Ovary (tissue), 9 donors: ENCODE measurements around the gene SPATA2L. TPM values are rescaled to one million over a fixed set of nuclear protein-coding genes. Genes with fewer than 3 reads are reported as not detected.

ENCODE experiments used
- DNase-seq, 5 donors: peaks; one replicate each; pipeline ENCODE4 v3.0.0-alpha.2; 2019 to 2020
- H3K27ac ChIP-seq, 2 donors: fragments of 200-600 bp; one replicate each; pipeline versions ENCODE4 v1.5.1 to v1.8.0; 2019 to 2022
- H3K27me3 ChIP-seq: fragments of 200-600 bp; one replicate; pipeline ENCODE4 v1.8.0; 2022
- H3K36me3 ChIP-seq: fragments of 200-600 bp; sonication (generic); one replicate; pipeline ENCODE4 v1.5.1; 2019
- H3K4me1 ChIP-seq: one replicate; pipeline ENCODE4 v1.8.1; 2013; ENCODE audit warnings: mild to moderate bottlenecking, moderate library complexity; ENCODE audit not compliant: insufficient read depth
- H3K4me3 ChIP-seq: fragments of 200-600 bp; sonication (generic); one replicate; pipeline ENCODE4 v1.5.1; 2017
- H3K9me3 ChIP-seq, 2 donors: fragments of 200-600 bp in 1 of 2; sonication (generic) in 1 of 2; one replicate each; pipeline versions ENCODE4 v1.5.1 to v1.8.1; 2013 to 2019; ENCODE audit warnings: mild to moderate bottlenecking in 1 of 2, moderate library complexity in 1 of 2
- CTCF ChIP-seq, 3 donors: fragments of 450-650 bp in 2 of 3; fragments of 200-600 bp in 1 of 3; IDR thresholded peaks; one replicate each; pipeline versions ENCODE4 v1.5.1 to v1.8.0; 2016 to 2022; ENCODE audit warnings: antibody characterized with exemption in 3 of 3, mild to moderate bottlenecking in 1 of 3
- EP300 ChIP-seq: sonication (generic); formaldehyde crosslinking; IDR thresholded peaks from one replicate; pipeline ENCODE4 v1.6.1; 2017; ENCODE audit warnings: antibody characterized with exemption
- POLR2A ChIP-seq: fragments of 450-650 bp; IDR thresholded peaks from one replicate; pipeline ENCODE4 v1.6.1; 2017; ENCODE audit warnings: antibody characterized with exemption, mild to moderate bottlenecking, moderate library complexity
- WGBS, 3 donors: extraction: QIAGEN DNeasy Blood & Tissue Kit in 1 of 3; methylation state at CpG; one replicate each; pipeline versions ENCODE4 v1.1.5 to v1.1.7; 2013 to 2017; 5-methylcytosine and 5-hydroxymethylcytosine counted together
- intact Hi-C, 4 donors: fragments of 100-400 bp; cut with DNase I; formaldehyde crosslinking; loops; one replicate each; pipeline versions ENCODE4 v1.11.0 to v1.15.1; 2022 to 2023
- polyA plus RNA-seq, 2 donors: library from polyadenylated mRNA; stranded (reverse); fragments of 200-250 nt in 1 of 2; fragments of 350-450 nt in 1 of 2; fragmentation: Illumina TruSeq in 1 of 2; extraction: RNeasy Lipid Tissue Mini Kit (QIAGEN cat#74804) in 1 of 2; gene quantifications; one replicate each; pipeline ENCODE4 v1.2.3, GENCODE V29; 2013 to 2014
- total RNA-seq, 7 donors: library from RNA; depleted of rRNA in 2 of 7; stranded (reverse); fragments of >200 nt in 2 of 7; fragmentation: NEBNext Ultra II Directional in 3 of 7; extraction: Animal tissue kit (Norgen Biotek cat#: 25700) in 3 of 7; gene quantifications; one replicate each; pipeline versions ENCODE4 v1.1.0 to v1.2.4, GENCODE V29; 2016 to 2023
- donor health status: DM: no; HTN: no; CAD: no; lungs with moderate emphysema.
- donor health status: DM: no; HTN: no; CAD: no.
- donor health status: Bipolar disorder and iron deficiency.
- donor health status: DM: yes; HTN: yes; CAD: no.
- donor health status: DM: no; HTN: no; CAD: no.
- donor health status: DM: yes; HTN: yes; CAD: no.

SPATA2L gene
- total and polyA plus RNA-seq, 9 donors = 0.42 to 29.8 (median 5.2) TPM

DNA sequence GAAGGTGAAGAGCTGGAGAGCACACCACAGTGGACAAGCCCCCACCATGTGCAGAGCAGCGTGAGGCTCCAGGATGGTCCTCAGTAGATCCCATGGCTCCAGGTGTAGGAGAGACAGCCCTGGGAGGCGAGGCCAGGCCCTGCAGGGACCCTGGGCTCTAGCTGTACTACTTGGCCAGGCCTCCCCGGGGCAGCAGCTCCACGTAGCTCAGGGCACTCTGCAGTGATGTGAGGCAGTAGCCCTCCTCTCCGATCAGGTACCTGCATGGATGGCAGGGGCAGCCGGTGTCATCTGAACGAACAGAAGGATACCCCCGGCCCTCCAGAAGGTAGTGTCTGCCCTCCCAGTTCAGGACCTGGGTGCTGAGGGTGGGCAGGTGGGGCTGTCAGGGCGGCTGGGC lies 6.2 kb upstream of the SPATA2L start:
- intact Hi-C loops = loop anchor here in 3 of 4 donors (5.0 to 10.0 kb wide), 3 partner anchors 87 to 155 kb away; no protein-coding TSS in a partner anchor
- Histone ChIP-seq H3K4me1 (peaks cover 3% of the 10 kb centered on the region), H3K27ac (no peak overlapping the region), H3K9me3 (no peaks in the 10 kb centered on the region), H3K36me3 (no peaks in the 10 kb centered on the region), H3K4me3 (no peak overlapping the region), H3K27me3 (no peaks in the 10 kb centered on the region)
- DNase-seq = peak in 2 of 5 donors; percentile 7 to 22
- 88 to 94% (median 90%) methylated on average over 9 of the region's 9 CpGs for whole genome bisulfite sequencing, 3 donors
- TF ChIP-seq POLR2A = no peak
- no peak for TF ChIP-seq EP300
- no peak for TF ChIP-seq CTCF (IDR thresholded peaks at IDR 0.05)

DNA sequence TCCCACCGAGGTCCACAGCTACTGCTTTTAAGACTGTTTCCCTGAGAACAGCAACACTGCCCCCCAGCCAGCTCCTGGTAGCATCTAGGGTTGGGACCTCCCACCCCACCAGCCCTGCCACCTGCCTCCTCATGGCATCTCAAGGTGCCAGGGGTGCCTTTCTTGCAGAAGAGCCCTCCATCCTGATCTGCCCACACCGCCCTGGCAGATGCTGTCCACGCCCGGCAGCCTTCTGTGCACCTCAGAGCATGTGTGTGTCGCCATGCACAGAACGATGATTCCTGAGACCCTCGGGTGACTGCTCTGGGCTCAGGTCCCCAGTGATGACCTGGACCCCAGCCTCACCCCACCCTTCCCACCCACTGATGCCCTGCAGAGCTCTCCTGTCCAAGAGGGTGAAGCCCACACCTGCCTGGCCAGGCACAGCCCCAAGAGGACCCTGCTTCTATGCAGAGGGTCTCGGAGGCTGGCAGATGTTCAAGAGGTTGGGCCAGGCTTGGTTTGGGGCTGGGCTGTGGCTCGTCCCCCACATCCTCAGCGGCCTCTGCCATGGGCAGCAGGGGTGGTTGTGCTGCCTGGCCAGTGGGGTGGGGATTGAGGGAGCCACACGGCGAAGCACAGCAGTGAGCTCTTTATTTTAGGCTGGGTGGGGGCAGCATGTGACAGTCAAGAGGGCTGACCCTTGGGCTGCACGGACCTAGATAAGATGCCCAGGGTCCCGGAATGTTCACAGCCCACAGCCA lies 5.2 kb upstream of the SPATA2L start:
- no peaks in the 10 kb centered on the region for H3K27me3 ChIP-seq
- TF ChIP-seq POLR2A = no peak
- no peak for TF ChIP-seq EP300
- no peak for TF ChIP-seq CTCF (IDR thresholded peaks at IDR 0.05)
- H3K4me1 ChIP-seq = peaks cover 3% of the 10 kb centered on the region
- no peaks in the 10 kb centered on the region for H3K36me3 ChIP-seq
- peak in 3 of 5 donors; percentile 9 to 42 (median 35) for DNase-seq
- H3K27ac ChIP-seq = no peak overlapping the region
- intact Hi-C loops = loop anchor here in 3 of 4 donors (5.0 to 10.0 kb wide), 3 partner anchors 88 to 156 kb away; no protein-coding TSS in a partner anchor
- WGBS, 3 donors = 68 to 75% (median 73%) methylated on average over 14 of the region's 14 CpGs
- no peak overlapping the region for H3K4me3 ChIP-seq
- H3K9me3 ChIP-seq = no peaks in the 10 kb centered on the region

GRCh38 chr16:89705006-89705405 lies 3.5 kb upstream of the SPATA2L start:
- TF ChIP-seq POLR2A (no peak), CTCF (IDR thresholded peaks at IDR 0.05) (no peak), EP300 (no peak)
- Histone ChIP-seq H3K36me3 (no peaks in the 10 kb centered on the region), H3K9me3 (no peaks in the 10 kb centered on the region), H3K27ac (no peak overlapping the region), H3K4me1 (peaks cover 12% of the 10 kb centered on the region), H3K27me3 (no peaks in the 10 kb centered on the region), H3K4me3 (no peak overlapping the region)
- peak in 2 of 5 donors; percentile 19 to 27 for DNase-seq
- WGBS, 3 donors = 50 to 67% (median 64%) methylated on average over 15 of the region's 15 CpGs
- intact Hi-C loops = loop anchor here in 3 of 4 donors (5.0 to 10.0 kb wide), 3 partner anchors 90 to 157 kb away; no protein-coding TSS in a partner anchor

DNA sequence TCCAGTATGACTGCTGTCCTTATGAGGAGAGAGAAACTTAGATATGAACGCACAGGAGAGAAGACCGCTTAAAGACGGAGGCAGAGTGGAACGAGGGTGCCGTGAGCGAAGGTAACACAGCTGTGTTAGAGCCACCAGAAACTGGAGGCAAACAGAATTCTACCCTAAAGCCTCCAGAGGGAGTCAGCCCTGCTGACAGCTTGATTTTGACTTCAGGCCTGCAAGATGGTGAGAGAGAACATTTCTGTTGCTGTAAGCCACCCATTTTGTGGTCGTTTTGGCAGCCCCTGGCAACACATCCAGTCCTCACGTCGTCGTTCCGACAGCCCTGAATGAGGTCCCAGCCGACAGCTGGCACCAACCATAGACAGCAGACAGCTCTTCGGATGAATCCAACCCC lies 2.8 kb upstream of the SPATA2L start:
- intact Hi-C loops = loop anchor here in 3 of 4 donors (10.0 kb wide), 2 partner anchors 91 to 151 kb away; no protein-coding TSS in a partner anchor
- no peak overlapping the region for H3K4me3 ChIP-seq
- peaks cover 12% of the 10 kb centered on the region for H3K4me1 ChIP-seq
- no peak for DNase-seq
- no peaks in the 10 kb centered on the region for H3K36me3 ChIP-seq
- no peaks in the 10 kb centered on the region for H3K27me3 ChIP-seq
- H3K9me3 ChIP-seq = no peaks in the 10 kb centered on the region
- H3K27ac ChIP-seq = no peak overlapping the region
- TF ChIP-seq CTCF (IDR thresholded peaks at IDR 0.05) (no peak), POLR2A (no peak), EP300 (no peak)
- WGBS, 3 donors = 68 to 75% (median 73%) methylated on average over 13 of the region's 13 CpGs
